Tongue (tissue), 2 donors: ENCODE measurements around the gene C2orf69. TPM values are rescaled to one million over a fixed set of nuclear protein-coding genes. Genes with fewer than 3 reads are reported as not detected.

Experiments used
- DNase-seq: peaks from one replicate; pipeline ENCODE4 v3.0.0-alpha.2; 2015
- total RNA-seq: library from RNA; depleted of rRNA; stranded (reverse); fragments of >200 nt; gene quantifications from one replicate; pipeline ENCODE4 v1.2.3, GENCODE V29; 2014

The C2orf69 gene
- total RNA-seq, 1 donor from 2014 or later = 12.2 TPM

GRCh38 chr2:199916980-199917379 lies 5.9 kb downstream of the C2orf69 start:
- DNase-seq = no peak

DNA sequence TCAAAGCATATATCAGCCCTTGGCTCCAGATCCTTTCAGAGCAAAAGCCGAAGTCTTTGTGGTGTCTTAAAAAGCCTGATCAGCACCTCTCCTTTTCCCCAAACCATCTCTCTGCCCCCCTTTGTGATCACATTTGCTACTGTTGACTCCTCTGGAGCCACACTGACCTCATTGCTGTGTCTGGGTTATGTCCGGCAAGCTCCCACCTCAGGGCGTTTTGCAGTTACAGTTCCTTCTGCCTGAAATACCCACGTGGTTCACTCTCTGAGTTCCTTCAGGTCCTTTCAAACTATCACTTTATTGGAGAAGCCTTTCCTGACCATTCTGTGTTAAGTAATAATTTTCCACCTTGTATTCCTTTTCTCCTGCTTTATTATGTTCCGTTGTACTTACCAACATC lies 11.8 kb downstream of the C2orf69 start:
- no peak for DNase-seq

DNA sequence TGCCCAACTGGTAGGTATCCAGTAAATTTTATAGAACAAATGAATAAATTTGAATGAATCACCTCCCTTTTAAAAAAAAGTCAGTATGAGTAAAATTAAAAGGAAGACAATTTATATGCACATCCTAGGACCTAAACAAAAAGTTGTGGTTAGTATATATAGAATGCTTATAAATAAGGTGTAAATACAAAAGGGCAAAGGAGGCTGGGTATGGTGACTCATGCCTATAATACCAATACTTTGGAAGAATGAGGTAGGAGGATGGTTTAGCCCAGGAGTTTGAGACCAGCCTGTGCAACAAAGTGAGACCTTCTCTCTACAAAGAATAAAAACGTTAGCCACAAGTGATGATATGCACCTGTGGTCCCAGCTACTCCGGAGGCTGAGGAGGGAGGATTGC lies 12.8 kb downstream of the C2orf69 start:
- no peak for DNase-seq

GRCh38 chr2:199926806-199927205 lies 15.7 kb downstream of the C2orf69 start:
- DNase-seq = peak; percentile 10

DNA sequence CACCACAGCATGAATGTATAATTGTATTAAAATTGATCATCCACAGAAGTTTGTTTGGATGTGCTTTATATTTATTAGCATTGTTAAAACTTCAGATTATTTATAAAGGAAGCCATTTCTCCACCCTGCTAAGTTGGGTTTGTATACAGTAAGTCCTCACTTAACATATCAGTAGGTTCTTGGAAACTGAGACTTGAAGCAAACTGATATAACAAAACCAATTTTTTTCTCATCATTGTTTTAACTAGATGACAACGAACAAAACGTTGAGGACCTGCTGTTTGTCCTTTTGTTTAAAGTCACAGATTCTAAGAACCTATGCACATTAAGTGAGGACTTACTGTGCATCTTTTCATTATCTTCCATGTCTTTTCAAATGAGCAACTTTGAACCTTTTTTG lies 17.1 kb downstream of the C2orf69 start:
- DNase-seq = no peak

- no peak for DNase-seq
Observed at GRCh38 chr2:199928626-199929025, 17.5 kb downstream of the C2orf69 start.

GRCh38 chr2:199929262-199929661 lies 18.2 kb downstream of the C2orf69 start:
- DNase-seq = no peak

DNA sequence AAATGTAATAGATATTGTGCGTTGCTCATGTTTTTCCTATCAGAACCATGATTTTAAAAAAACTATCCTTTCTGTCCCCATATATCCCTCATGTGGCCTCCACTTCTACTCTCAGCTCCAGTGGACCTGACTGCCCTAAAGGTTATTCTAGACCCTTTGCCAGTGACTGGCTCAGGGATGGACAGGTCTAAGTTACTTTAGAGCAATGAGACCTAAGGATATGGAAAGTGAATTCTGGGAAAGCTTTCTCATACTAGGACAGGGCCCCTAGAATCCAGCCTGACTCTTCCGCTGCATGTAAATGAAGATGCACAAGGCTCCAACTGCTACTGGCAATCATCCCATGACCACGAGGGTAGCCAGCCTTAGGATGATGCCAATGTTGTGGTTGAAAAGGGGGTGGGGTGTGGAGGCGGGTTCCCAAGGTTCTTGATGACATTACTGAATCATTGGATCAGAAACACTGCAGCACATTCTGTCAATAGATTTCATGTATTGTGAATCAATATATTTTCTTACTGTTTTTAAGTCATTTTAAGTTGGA lies 21.3 kb downstream of the C2orf69 start:
- no peak for DNase-seq

DNA sequence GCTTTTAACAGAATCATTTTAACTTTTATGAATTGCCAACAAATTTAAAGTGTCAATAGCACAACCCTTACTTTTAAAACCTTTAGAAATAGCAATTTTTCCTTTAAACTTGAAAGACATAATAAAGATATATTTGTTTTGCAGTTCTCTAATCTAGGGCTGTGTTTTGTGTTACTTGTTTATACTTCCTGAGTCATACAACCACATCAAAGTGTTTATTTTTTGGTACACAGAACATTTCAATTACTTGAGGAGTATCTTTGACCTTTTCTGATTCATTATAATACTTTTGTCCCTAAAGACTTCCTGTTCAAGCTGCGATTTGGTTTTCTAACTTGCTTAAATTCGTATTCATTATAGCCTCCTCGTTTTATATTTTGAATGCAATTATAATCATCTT lies 22.4 kb downstream of the C2orf69 start:
- no peak for DNase-seq

DNA sequence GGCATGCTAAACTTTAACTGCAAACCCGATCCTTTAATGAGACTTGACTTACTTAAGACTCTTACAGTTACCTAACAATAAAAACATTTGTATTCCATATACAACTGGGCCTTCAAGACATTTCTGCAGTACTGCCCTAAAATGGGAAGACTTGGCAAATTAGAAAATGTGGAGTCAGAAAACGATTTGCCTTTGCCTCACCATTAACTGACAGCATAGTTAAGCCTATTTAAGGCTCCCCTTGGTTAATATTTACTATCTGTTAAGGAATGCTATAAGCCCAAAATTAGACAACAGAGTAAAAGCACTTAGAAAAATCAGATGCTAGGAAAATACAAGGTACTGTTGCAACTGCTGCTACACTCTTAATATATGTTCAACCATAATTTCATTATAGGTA lies 25.5 kb downstream of the C2orf69 start:
- DNase-seq = no peak

DNA sequence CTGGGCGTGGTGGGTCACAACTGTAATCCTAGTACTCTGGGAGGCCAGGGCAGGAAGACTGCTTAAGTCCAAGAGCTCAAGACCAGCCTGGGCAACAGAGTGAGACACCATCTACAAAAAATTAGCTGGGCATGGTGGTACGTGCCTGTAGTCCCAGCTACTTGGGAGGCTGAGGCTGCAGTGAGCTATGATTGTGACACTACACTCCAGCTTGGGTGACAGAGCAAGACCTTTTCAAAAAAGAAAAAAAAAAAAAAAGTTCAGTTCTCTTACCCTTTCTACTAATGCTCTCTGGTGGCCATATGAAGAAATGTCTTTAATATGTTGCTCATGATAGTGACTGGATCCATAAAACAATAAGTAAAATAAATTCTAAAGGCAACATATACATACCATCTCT lies 29.3 kb downstream of the C2orf69 start:
- no peak for DNase-seq

DNA sequence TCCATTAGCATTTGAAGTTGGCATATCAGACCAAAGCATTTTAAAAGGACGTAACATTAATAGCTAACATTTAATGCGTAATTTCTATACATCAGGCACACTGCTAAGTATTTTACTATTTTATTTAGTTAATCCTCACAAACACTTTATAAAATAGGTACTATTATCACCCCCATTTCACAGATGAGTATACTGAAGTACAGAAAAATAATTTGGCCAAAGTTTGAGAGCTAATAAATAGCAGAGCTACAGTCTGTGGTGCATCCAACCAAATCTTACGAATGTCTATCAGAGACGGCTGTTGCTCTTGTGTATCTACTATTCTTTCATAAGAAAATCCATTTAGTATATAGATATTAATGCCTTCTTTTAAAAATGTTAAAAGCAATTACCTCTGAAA lies 32.3 kb downstream of the C2orf69 start:
- no peak for DNase-seq

DNA sequence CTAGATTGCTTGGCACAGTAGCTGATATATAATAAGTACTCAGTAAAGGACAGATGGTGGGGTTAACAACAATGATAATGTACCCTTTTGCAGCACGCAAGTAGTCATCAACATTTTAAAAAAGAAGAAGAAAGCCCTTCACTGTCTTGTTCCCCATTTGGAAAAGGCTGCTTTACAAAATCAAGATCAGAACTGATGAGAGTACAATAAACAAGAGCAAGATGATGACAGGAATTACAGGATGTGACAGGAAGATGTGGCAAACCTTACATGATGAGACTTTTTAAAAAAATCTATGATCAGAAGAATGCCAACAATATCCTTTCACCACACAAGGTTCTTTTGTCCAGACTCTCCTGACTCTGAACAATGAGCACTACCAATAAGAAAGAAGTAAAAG lies 35.1 kb downstream of the C2orf69 start:
- no peak for DNase-seq

DNA sequence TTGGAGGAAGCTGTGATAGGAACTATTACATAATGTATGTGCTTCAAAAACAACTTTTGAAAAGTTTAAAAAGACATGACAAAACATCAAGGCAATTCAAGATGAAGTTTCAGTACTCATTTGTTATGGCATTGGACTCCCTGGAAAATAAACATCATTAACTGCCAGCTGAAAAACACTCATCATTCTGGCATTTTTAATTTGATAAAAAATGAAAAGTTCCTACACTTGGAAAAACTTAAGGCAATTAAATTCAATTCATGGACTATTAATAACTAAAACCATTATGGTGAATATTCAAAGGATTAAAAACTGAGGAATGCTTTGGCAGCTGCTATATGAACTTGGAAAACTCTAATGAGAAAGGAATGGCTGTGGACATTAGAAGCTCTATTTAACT lies 35.7 kb downstream of the C2orf69 start:
- DNase-seq = no peak

- DNase-seq = no peak
Observed at GRCh38 chr2:199950396-199950795, 39.3 kb downstream of the C2orf69 start.

DNA sequence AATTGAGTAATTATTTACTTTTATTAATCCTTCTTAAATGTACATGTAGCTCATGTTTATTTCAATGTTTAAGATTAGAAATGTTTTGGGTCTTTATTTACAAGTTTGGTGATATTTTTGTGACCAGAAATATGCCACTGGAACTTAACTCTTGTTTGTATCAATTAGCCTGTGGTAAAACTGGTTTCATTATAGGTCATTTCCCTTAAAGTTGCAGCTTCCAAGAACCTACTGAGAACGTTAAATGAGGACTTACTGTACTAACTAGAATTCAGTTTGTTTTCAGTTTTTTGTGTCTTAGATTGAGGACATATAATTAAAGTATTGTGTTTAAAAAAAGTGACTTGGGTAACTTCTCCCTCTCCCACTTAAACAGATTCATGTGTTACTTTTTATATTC lies 39.9 kb downstream of the C2orf69 start:
- DNase-seq = no peak

- DNase-seq = no peak
Observed at GRCh38 chr2:199955007-199955338, 43.9 kb downstream of the C2orf69 start.

- DNase-seq = peak; percentile 91
Observed at GRCh38 chr2:199955339-199956061, 44.4 kb downstream of the C2orf69 start, which contains the start of the genes MAIP1 and TYW5. Gene MAIP1, plus strand, starts transcription at chr2:199955582. Its CDS starts 217 bp downstream, at chr2:199955799. Gene TYW5, minus strand, starts transcription at chr2:199955491. Its CDS starts 21 bp downstream, at chr2:199955470.

DNA sequence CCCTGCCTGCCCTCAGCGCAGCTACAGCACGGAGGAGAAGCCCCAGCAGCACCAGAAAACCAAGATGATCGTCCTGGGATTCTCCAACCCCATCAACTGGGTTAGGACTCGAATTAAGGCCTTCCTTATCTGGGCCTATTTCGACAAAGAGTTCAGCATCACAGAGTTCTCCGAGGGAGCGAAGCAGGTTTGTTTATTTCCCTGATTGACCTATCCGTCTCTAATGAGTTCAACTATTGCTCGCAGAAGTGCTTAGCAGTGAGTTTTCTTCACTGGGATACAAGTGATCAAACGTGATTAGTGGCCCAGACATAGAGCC lies 44.9 kb downstream of the C2orf69 start:
- DNase-seq = no peak

DNA sequence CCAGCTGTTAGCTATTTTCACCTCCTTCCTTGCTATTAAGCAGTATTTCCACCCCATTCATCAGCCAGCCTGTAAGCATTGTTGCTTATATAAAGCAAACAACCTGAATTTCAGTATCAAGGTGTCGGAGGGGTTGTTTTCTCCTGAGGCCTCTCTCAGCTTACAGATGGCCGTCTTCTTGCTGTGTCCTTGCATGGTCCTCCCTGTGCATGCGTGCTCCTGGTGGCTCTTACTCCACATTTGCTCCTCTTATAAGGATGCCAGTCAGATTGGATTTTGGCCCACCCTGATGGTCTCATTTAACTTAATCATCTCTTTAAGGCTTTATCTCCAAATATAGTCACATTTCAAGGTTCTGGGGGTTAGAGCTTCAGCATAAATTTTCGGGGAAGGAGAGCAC lies 46.9 kb downstream of the C2orf69 start:
- no peak for DNase-seq

GRCh38 chr2:199962203-199962602 lies 51.1 kb downstream of the C2orf69 start:
- no peak for DNase-seq

DNA sequence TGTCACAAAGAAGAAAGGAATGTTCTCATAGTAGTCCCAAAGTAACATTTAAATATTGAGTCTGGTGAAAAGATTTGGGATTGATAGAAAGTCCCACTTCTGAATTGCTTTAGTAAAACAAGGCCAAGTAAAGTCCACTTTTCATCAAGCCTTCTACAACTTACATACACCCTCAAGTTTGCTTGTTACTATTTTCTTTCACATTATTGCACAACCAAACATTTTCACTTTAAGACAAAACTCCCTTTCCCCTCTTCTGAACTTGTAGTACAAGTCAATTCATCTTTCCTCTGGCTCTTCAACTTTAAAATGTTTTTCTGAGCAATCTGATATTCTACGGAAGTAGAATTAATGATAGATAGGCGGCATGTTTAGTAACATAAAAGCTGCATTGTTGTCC lies 55.3 kb downstream of the C2orf69 start:
- DNase-seq = no peak

GRCh38 chr2:199966976-199967375 lies 55.9 kb downstream of the C2orf69 start:
- DNase-seq = no peak

- no peak for DNase-seq
Observed at GRCh38 chr2:199968126-199968525, 57.0 kb downstream of the C2orf69 start.
